Heart right ventricle (tissue), 16 donors: Measurements from ENCODE around the gene TICAM1. TPM values are rescaled to one million over a fixed set of nuclear protein-coding genes. Genes with fewer than 3 reads are reported as not detected.

ENCODE experiments used
- ATAC-seq, 8 donors: fragments of 200-7000 bp; cut with Tn5 transposase; one replicate each; pipeline ENCODE4 v1.9.1; 2020; ENCODE audit warnings: mild to moderate bottlenecking in 8 of 8, moderate library complexity in 8 of 8, moderate number of reproducible peaks in 1 of 8
- DNase-seq, 2 donors: peaks; one replicate each; pipeline ENCODE4 v3.0.0-alpha.2; 2020
- H3K27ac ChIP-seq, 10 donors: fragments of 200-600 bp; sonication (generic) in 2 of 10; one replicate each; pipeline versions ENCODE4 v1.5.0 to v1.8.0; 2020 to 2022; ENCODE audit warnings: mild to moderate bottlenecking in 3 of 10
- H3K27me3 ChIP-seq, 7 donors: fragments of 200-600 bp; one replicate each; pipeline ENCODE4 v1.8.0; 2021 to 2022; ENCODE audit warnings: mild to moderate bottlenecking in 2 of 7
- H3K36me3 ChIP-seq, 9 donors: fragments of 200-600 bp; sonication (generic) in 1 of 9; one replicate each; pipeline versions ENCODE4 v1.5.0 to v1.8.0; 2020 to 2022; ENCODE audit warnings: mild to moderate bottlenecking in 2 of 9
- H3K4me1 ChIP-seq, 9 donors: fragments of 200-600 bp; sonication (generic) in 1 of 9; one replicate each; pipeline versions ENCODE4 v1.5.0 to v1.8.0; 2020 to 2022; ENCODE audit warnings: mild to moderate bottlenecking in 4 of 9
- H3K4me3 ChIP-seq, 10 donors: fragments of 200-600 bp; sonication (generic) in 2 of 10; one replicate each; pipeline versions ENCODE4 v1.5.0 to v1.8.0; 2020 to 2022; ENCODE audit warnings: mild to moderate bottlenecking in 7 of 10, moderate library complexity in 2 of 10
- H3K9me3 ChIP-seq, 11 donors: fragments of 200-600 bp in 10 of 11; sonication (generic) in 2 of 11; one replicate each; pipeline versions ENCODE4 v1.5.0 to v1.8.0; 2013 to 2022; ENCODE audit warnings: mild to moderate bottlenecking in 2 of 11, control low read depth in 1 of 11, moderate library complexity in 1 of 11
- WGBS, 2 donors: extraction: QIAGEN DNeasy Blood & Tissue Kit; methylation state at CpG; one replicate each; pipeline ENCODE4 v1.1.7; 2013; ENCODE audit warnings: inconsistent platforms in 1 of 2; 5-methylcytosine and 5-hydroxymethylcytosine counted together
- intact Hi-C, 10 donors: fragments of 100-400 bp; cut with DNase I; formaldehyde crosslinking; loops; one replicate each; pipeline versions ENCODE4 v1.11.1 to v1.14.2; 2022
- polyA plus RNA-seq, 2 donors: library from polyadenylated mRNA; stranded (reverse); fragments of 200-250 nt; gene quantifications; one replicate each; pipeline ENCODE4 v1.2.3, GENCODE V29; 2013
- total RNA-seq, 10 donors: library from RNA; stranded (reverse); fragmentation: NEBNext Ultra II Directional in 3 of 10; extraction: Animal tissue kit (Norgen Biotek cat#: 25700) in 3 of 10; gene quantifications; one replicate each; pipeline versions ENCODE4 v1.2.1 to v1.2.4, GENCODE V29; 2021 to 2023
- TF ChIP-seq, protein P1 (sequence below), 9 donors: fragments of 200-600 bp; sonication (generic) in 2 of 9; IDR thresholded peaks; one replicate each; pipeline versions ENCODE4 v1.5.0 to v1.8.0; 2021 to 2022; ENCODE audit warnings: antibody characterized with exemption in 9 of 9, mild to moderate bottlenecking in 5 of 9, moderate library complexity in 1 of 9
- donor health status: Arrhythmogenic right ventricular cardiomyopathy.
- donor health status: ischemic (EF 13 %, LVEDD 7.1; RV severe dilation, severe dysfunction).
- donor health status: healthy with polysubstance abuse.
- donor health status: DM: no; HTN: yes; CAD: no.
- donor health status: DM: no; HTN: no; CAD: no.
- donor health status: ischemic (EF 25% LVEDD 6.9; RV normal size, moderate dysfunction).
- donor health status: ischemic (EF 25% LVEDD 5.7; RV mildly dilated, moderate dysfunction).
- donor health status: healthy.
- donor health status: DM: yes; HTN: yes; CAD: no.
- donor health status: Ischemic cardiomyopathy.
- donor health status: ischemic (EF 35%, LVEDD 5.7; RV mildly dilated, moderate dysfunction).
- donor health status: nonischemic (EF 11% LVEDD 7.7; RV severe dilation, severe dysfunction).
- donor health status: DM: yes; HTN: yes; CAD: no.
- donor health status: PGD.
- donor health status: ischemic (EF 29% LVEDD 5.4; RV normal size, mild dysfunction).
- donor health status: nonischemic (EF 23%, LVEDD 6.1; RV moderate dilation, normal function).

The TICAM1 gene
- total and polyA plus RNA-seq, 12 donors: 4.5 to 11.1 (median 6.4) TPM

DNA sequence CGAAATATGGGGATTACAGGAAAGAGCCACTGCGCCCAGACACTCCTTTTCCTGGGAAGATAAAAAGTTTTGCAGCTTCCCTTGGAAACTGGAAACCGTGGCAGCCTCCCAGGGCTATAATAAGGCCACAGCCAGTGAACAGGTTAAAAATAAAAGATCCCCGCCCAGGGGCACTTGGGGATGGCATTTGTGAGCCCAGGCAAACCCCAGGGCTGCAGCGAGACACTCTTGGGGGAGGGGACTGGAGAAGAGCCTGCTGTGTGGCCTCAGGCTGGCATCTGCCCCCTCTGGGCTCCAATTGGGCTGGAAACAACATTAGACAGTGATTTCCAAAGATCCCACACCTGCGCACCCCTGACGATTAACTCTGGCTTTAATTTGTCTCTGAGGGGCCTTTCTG is 28.8 kb downstream of the TICAM1 start:
- H3K4me1 ChIP-seq: peaks cover 0 to 34% (median 18%) of the 10 kb centered on the region in 9 donors
- peak overlapping the region; percentile 36 to 86 (median 74) for H3K27ac ChIP-seq
- 35 to 42% methylated on average over 7 of the region's 7 CpGs for WGBS, 2 donors
- TF ChIP-seq, protein P1, sequence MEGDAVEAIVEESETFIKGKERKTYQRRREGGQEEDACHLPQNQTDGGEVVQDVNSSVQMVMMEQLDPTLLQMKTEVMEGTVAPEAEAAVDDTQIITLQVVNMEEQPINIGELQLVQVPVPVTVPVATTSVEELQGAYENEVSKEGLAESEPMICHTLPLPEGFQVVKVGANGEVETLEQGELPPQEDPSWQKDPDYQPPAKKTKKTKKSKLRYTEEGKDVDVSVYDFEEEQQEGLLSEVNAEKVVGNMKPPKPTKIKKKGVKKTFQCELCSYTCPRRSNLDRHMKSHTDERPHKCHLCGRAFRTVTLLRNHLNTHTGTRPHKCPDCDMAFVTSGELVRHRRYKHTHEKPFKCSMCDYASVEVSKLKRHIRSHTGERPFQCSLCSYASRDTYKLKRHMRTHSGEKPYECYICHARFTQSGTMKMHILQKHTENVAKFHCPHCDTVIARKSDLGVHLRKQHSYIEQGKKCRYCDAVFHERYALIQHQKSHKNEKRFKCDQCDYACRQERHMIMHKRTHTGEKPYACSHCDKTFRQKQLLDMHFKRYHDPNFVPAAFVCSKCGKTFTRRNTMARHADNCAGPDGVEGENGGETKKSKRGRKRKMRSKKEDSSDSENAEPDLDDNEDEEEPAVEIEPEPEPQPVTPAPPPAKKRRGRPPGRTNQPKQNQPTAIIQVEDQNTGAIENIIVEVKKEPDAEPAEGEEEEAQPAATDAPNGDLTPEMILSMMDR (IDR thresholded peaks at IDR 0.05): no peak
- peak; percentile 61 to 87 (median 80) for ATAC-seq
- H3K27me3 ChIP-seq: no peaks in the 10 kb centered on the region
- peak; percentile 65 to 74 for DNase-seq
- intact Hi-C loops: loop anchor here in 3 of 10 donors (1.0 to 10.0 kb wide), 3 partner anchors 11 to 232 kb away; partner anchors contain the start of gene FEM1A (in 1 of the 3)
- H3K4me3 ChIP-seq: peak overlapping the region in 1 of 10 donors; percentile 15
- peaks cover 0 to 6% (median 0%) of the 10 kb centered on the region in 9 donors for H3K36me3 ChIP-seq
- H3K9me3 ChIP-seq: no peaks in the 10 kb centered on the region

DNA sequence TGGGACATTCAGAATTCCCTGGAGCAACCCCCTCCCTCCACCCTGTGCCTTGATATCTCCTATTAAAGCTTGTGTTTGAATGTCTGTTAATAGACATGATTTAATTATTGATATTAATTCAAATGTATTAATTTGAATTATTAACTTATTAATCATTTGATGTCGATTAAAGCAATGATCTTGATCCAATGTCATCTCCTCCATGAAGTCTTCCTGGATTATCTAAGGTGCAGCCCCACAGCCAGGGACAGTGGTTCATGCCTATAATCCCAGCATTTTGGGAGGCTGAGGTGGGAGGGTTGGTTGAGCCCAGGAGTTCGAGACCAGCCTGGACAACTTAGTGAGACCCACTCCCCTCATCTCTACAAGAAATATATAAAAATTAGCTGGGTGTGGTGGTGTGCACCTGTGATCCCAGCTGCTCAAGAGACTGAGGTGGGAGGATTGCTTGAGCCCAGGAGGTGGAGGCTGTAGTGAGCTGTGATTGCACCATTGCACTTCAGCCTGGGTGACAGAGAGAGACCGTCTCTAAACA is 30.4 kb downstream of the TICAM1 start:
- peak overlapping the region; percentile 38 to 87 (median 78) for H3K27ac ChIP-seq
- WGBS, 2 donors: 90% methylated on average over 3 of the region's 3 CpGs
- ATAC-seq: no peak
- no peaks in the 10 kb centered on the region for H3K9me3 ChIP-seq
- H3K4me3 ChIP-seq: no peak overlapping the region
- TF ChIP-seq, protein P1 (IDR thresholded peaks at IDR 0.05): no peak
- intact Hi-C loops: loop anchor here in 2 of 10 donors (5.0 to 10.0 kb wide), 2 partner anchors 69 to 234 kb away; no protein-coding TSS in a partner anchor
- peaks cover 0 to 16% (median 5%) of the 10 kb centered on the region in 9 donors for H3K36me3 ChIP-seq
- no peaks in the 10 kb centered on the region for H3K27me3 ChIP-seq
- no peak for DNase-seq
- H3K4me1 ChIP-seq: peaks cover 3 to 44% (median 18%) of the 10 kb centered on the region in 9 donors

DNA sequence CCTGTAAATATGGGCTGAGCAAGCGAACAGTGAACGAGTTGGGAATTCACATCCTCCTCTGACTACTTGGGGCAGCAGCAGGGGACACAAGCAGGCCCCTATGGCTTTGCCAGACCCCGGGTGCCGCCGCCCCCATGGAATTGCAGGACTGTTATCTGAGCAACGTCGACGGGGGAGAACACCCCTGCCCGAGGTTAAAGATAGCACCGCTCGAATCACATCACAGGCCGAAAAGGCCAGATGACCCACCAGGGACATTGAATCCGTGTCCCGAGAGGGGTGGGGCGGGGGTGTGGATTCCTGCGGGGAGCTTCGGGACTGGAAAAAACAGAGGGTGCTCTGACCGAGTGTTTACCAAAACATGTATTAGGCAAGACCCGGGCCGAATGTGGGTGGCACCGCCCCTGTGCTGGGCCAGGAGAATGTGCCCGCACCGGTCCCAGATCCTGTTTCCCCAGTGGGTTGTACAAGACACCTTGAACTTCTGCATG is 30.9 kb downstream of the TICAM1 start:
- Histone ChIP-seq H3K9me3 (no peaks in the 10 kb centered on the region), H3K4me1 (peaks cover 3 to 49% (median 22%) of the 10 kb centered on the region in 9 donors), H3K4me3 (peak overlapping the region in 1 of 10 donors; percentile 17), H3K27ac (peak overlapping the region; percentile 38 to 87 (median 79)), H3K27me3 (no peaks in the 10 kb centered on the region), H3K36me3 (peaks cover 0 to 22% (median 5%) of the 10 kb centered on the region in 9 donors)
- 17 to 37% methylated on average over 23 of the region's 23 CpGs for whole genome bisulfite sequencing, 2 donors
- peak; percentile 55 to 63 for DNase-seq
- TF ChIP-seq, protein P1 (IDR thresholded peaks at IDR 0.05): no peak
- peak; percentile 26 to 83 (median 68) for ATAC-seq
- intact Hi-C loops: loop anchor here in 2 of 10 donors (5.0 to 10.0 kb wide), 2 partner anchors 68 to 234 kb away; no protein-coding TSS in a partner anchor

DNA sequence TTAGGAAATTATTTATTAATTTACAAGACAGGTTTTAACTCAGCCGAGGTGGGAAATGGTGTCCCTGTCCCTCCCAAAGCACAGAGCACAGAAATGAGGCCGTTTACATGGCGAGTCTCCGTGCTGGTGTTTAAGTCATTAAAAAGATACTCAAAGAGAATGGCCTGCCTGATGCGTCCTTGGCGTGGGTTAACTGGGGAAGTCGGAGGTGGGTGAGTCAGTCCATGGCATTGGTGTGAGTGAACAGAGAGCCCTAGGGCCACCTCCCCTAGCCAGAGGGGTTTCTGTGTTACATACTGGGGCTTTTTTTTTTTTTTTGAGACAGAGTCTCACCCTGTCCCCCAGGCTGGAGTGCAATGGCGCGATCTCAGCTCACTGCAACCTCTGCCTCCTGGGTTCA is 36.1 kb downstream of the TICAM1 start:
- Histone ChIP-seq H3K36me3 (peaks cover 0 to 51% (median 17%) of the 10 kb centered on the region in 9 donors), H3K4me3 (peak overlapping the region in 5 of 10 donors; percentile 0 to 20 (median 9)), H3K27ac (peak overlapping the region in 8 of 10 donors; percentile 5 to 58 (median 41)), H3K9me3 (no peaks in the 10 kb centered on the region), H3K27me3 (no peaks in the 10 kb centered on the region), H3K4me1 (peaks cover 18 to 56% (median 42%) of the 10 kb centered on the region in 9 donors)
- ATAC-seq (no peak), DNase-seq (no peak)
- intact Hi-C loops: loop anchor here in 1 of 10 donors (10.0 kb wide), 1 partner anchor 221 kb away; no protein-coding TSS in a partner anchor
- TF ChIP-seq, protein P1 (IDR thresholded peaks at IDR 0.05): no peak
- 68 to 72% methylated on average over 9 of the region's 9 CpGs for WGBS, 2 donors
